ENCODE data around the gene NPAS1.

NPAS1 gene

GRCh38 chr19:47019431-47020041, at the start of gene NPAS1:
TSS of gene NPAS1 (plus strand) at chr19:47019837. CDS start at chr19:47021048, 1,211 bp downstream.
- DNase-seq (ENCODE audit: low read depth in 1 of 2, low spot score in 1 of 2) = no peak

- DNase-seq (ENCODE audit: low read depth in 1 of 2, low spot score in 1 of 2) = no peak
These were observed 48.8 kb upstream of the NPAS1 start for GRCh38 chr19:46970815-46971214.

GRCh38 chr19:46972311-46972710, 47.3 kb upstream of the NPAS1 start:
- DNase-seq (ENCODE audit: low read depth in 1 of 2, low spot score in 1 of 2) = no peak

GRCh38 chr19:46974181-46974580, 45.5 kb upstream of the NPAS1 start:
- no peak for DNase-seq (ENCODE audit: low read depth in 1 of 2, low spot score in 1 of 2)

- no peak for DNase-seq (ENCODE audit: low read depth in 1 of 2, low spot score in 1 of 2)
These were observed 44.4 kb upstream of the NPAS1 start for GRCh38 chr19:46975011-46975924.

GRCh38 chr19:46975925-46976782, 43.5 kb upstream of the NPAS1 start:
- DNase-seq (ENCODE audit: low read depth in 1 of 2, low spot score in 1 of 2) = no peak

- no peak for DNase-seq (ENCODE audit: low read depth in 1 of 2, low spot score in 1 of 2)
These were observed 42.8 kb upstream of the NPAS1 start for GRCh38 chr19:46976845-46977320.

- DNase-seq (ENCODE audit: low read depth in 1 of 2, low spot score in 1 of 2) = no peak
These were observed 42.1 kb upstream of the NPAS1 start for GRCh38 chr19:46977548-46977947.

- DNase-seq (ENCODE audit: low read depth in 1 of 2, low spot score in 1 of 2) = no peak
These were observed 41.3 kb upstream of the NPAS1 start for GRCh38 chr19:46978171-46978869.

GRCh38 chr19:46979126-46980105, 40.2 kb upstream of the NPAS1 start:
- no peak for DNase-seq (ENCODE audit: low read depth in 1 of 2, low spot score in 1 of 2)

GRCh38 chr19:46980761-46981160, 38.9 kb upstream of the NPAS1 start:
- no peak for DNase-seq (ENCODE audit: low read depth in 1 of 2, low spot score in 1 of 2)

GRCh38 chr19:46981286-46981945, 38.2 kb upstream of the NPAS1 start:
- DNase-seq (ENCODE audit: low read depth in 1 of 2, low spot score in 1 of 2) = no peak

- DNase-seq (ENCODE audit: low read depth in 1 of 2, low spot score in 1 of 2) = no peak
These were observed 36.5 kb upstream of the NPAS1 start for GRCh38 chr19:46983097-46983496.

GRCh38 chr19:46984077-46985010, 35.3 kb upstream of the NPAS1 start:
- no peak for DNase-seq (ENCODE audit: low read depth in 1 of 2, low spot score in 1 of 2)

- no peak for DNase-seq (ENCODE audit: low read depth in 1 of 2, low spot score in 1 of 2)
These were observed 33.9 kb upstream of the NPAS1 start for GRCh38 chr19:46985542-46986415.

- no peak for DNase-seq (ENCODE audit: low read depth in 1 of 2, low spot score in 1 of 2)
These were observed 30.9 kb upstream of the NPAS1 start for GRCh38 chr19:46988614-46989230.
